Measurements from ENCODE around the gene BTBD9.

GRCh38 chr6:38350220-38350619, 289.5 kb downstream of the BTBD9 start:
- TF ChIP-seq CTCF (IDR thresholded peaks at IDR 0.05; ENCODE audit: low read depth, low read length, poor library complexity, severe bottlenecking) (no peak), EZH2phosphoT487 (IDR thresholded peaks at IDR 0.05; ENCODE audit: borderline replicate concordance, low read length) (no peak)

Measured in DOHH2 (cell line).